Measurements from ENCODE around the gene HEMGN. TPM values are rescaled to one million over a fixed set of nuclear protein-coding genes. Genes with fewer than 3 reads are reported as not detected.
A peak's percentile ranks its signal among the peaks of the same experiment; 100 is the strongest.

The HEMGN gene
- total and polyA plus RNA-seq, 10 of the 15 experiments (the other 5 are each of a cell fraction or from before 2014, with no cell fraction given): 0.03 to 0.28 (median 0.09) TPM; not detected in 4

DNA sequence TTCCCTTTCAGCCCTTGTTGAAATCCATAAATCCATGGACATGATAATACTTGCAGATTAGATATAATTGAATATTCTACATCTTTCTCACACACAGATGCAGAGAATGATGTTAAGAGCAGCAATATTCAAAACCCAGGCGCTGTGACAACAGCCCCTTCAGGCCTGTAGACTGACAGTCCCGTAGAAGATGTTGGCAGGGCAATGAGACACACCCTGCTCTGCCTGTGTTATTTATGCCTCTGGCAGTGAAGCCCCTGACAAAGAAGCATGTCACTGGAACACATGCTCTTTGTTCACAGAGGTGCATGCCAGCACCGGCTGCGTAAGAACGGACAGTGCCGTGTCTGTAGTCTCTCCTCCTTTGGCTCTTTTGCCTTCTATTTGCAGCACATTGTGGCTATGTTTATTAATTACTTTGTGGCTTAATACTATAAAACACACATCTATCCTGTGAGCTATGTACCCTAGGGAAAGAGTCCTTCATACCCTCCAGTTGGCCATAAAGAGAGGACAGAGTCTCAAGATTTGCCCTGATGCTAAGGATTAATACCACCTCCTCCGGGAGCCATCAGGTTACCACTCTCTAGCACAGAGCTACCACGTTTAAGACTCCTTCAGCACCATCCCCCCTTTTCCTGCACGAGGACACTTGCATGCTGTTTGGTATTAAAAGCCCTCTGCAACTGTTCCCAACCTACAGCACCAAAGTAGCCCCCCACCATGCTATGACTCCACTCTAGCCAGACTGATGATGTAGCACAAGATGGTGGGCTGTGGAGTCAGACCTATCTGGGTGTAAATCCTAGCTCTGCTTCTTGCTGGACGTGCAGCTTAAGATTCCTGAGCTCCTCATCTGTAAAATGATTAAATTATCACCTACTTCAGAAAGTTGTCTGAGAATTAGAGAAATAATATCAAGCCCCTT is 43.2 kb upstream of the HEMGN start:
- Histone ChIP-seq H3K4me2 (ENCODE audit: control insufficient read depth, insufficient read depth) (peak overlapping the region; percentile 77; the same call in 1 of the 2 replicates), H3K27ac (ENCODE audit: control insufficient read depth, insufficient read depth) (no peak overlapping the region), H4K20me1 (ENCODE audit: control insufficient read depth, insufficient read depth) (no peaks in the 10 kb centered on the region), H3K27me3 (replicated peaks in 1 of 2; ENCODE audit: control insufficient read depth in 2 of 2, insufficient read depth in 2 of 2, low read length in 1 of 2) (no peaks in the 10 kb centered on the region), H3K4me3 (no peak overlapping the region), H3K9me3 (replicated peaks; ENCODE audit: control insufficient read depth, insufficient read depth, low read length) (no peaks in the 10 kb centered on the region), H3K36me3 (ENCODE audit: control insufficient read depth in 2 of 2, insufficient read depth in 2 of 2, low read length in 1 of 2) (no peaks in the 10 kb centered on the region), H2AFZ (ENCODE audit: control insufficient read depth, low read depth, low read length) (no peak overlapping the region), H3K79me2 (ENCODE audit: control insufficient read depth, insufficient read depth, low read length) (peaks cover 39% of the 10 kb centered on the region), H3K9ac (ENCODE audit: control insufficient read depth, insufficient read depth, low read length) (no peak overlapping the region), H3K4me1 (ENCODE audit: control insufficient read depth, insufficient read depth, low read length) (peaks cover 9% of the 10 kb centered on the region)
- ChIA-PET RAD21 (ENCODE audit: unreplicated experiment) (interaction anchor here (1.2 kb wide), 1 partner anchor 25 kb away, joined by 4 read pairs; no protein-coding TSS in a partner anchor), SMC1A (ENCODE audit: uncharacterized antibody, unreplicated experiment) (interaction anchor here (0.7 to 1.4 kb wide), 5 partner anchors 10 to 77 kb away, joined by 3 to 4 read pairs (median 3); no protein-coding TSS in a partner anchor), POLR2A (interaction anchor here (0.8 to 2.2 kb wide), 4 partner anchors 21 to 76 kb away, joined by 3 to 11 read pairs (median 6); partner anchors contain the start of genes HEMGN and NANS), CTCF (interaction anchor here (0.9 to 3.6 kb wide), 6 partner anchors 24 to 226 kb away, joined by 3 to 26 read pairs (median 4); partner anchors contain the start of gene TRMO)
- in situ Hi-C loops (cut with MboI): no loop called here
- no peak for DNase-seq (ENCODE audit: low read depth, low spot score)
- no peak for FAIRE-seq
- WGBS (ENCODE audit: insufficient coverage, insufficient replicate concordance, low lambda C conversion rate, missing lambda C conversion rate): 91% methylated on average over 10 of the region's 10 CpGs
- intact Hi-C loops (cut with micrococcal nuclease; ENCODE audit: unreplicated experiment): no loop called here
- BruUV-seq (replicated peaks): no TSS peak
- TF ChIP-seq CHD2 (IDR thresholded peaks at IDR 0.05; ENCODE audit: borderline replicate concordance, low read depth, low read length) (no peak), RBBP5 (conservative IDR thresholded peaks at IDR 0.05) (no peak), CREB1 (IDR thresholded peaks at IDR 0.05; ENCODE audit: low read depth) (no peak)
- TF ChIP-seq, protein P1, sequence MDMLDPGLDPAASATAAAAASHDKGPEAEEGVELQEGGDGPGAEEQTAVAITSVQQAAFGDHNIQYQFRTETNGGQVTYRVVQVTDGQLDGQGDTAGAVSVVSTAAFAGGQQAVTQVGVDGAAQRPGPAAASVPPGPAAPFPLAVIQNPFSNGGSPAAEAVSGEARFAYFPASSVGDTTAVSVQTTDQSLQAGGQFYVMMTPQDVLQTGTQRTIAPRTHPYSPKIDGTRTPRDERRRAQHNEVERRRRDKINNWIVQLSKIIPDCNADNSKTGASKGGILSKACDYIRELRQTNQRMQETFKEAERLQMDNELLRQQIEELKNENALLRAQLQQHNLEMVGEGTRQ (IDR thresholded peaks at IDR 0.05; ENCODE audit: borderline replicate concordance, low read depth, low read length): no peak
- ATAC-seq: no peak

Measured in GM12878 (cell line).